ENCODE data around the gene VSTM4.

- TF ChIP-seq EP300 (IDR thresholded peaks at IDR 0.05; ENCODE audit: borderline replicate concordance) (no peak), RAD21 (IDR thresholded peaks at IDR 0.05; ENCODE audit: low read depth) (no peak), TAF1 (IDR thresholded peaks at IDR 0.05; ENCODE audit: low read depth) (no peak)
These were observed 147.3 kb downstream of the VSTM4 start for GRCh38 chr10:48968036-48968435.

All from Ishikawa (cell line).